ENCODE measurements around the gene HJURP.

DNA sequence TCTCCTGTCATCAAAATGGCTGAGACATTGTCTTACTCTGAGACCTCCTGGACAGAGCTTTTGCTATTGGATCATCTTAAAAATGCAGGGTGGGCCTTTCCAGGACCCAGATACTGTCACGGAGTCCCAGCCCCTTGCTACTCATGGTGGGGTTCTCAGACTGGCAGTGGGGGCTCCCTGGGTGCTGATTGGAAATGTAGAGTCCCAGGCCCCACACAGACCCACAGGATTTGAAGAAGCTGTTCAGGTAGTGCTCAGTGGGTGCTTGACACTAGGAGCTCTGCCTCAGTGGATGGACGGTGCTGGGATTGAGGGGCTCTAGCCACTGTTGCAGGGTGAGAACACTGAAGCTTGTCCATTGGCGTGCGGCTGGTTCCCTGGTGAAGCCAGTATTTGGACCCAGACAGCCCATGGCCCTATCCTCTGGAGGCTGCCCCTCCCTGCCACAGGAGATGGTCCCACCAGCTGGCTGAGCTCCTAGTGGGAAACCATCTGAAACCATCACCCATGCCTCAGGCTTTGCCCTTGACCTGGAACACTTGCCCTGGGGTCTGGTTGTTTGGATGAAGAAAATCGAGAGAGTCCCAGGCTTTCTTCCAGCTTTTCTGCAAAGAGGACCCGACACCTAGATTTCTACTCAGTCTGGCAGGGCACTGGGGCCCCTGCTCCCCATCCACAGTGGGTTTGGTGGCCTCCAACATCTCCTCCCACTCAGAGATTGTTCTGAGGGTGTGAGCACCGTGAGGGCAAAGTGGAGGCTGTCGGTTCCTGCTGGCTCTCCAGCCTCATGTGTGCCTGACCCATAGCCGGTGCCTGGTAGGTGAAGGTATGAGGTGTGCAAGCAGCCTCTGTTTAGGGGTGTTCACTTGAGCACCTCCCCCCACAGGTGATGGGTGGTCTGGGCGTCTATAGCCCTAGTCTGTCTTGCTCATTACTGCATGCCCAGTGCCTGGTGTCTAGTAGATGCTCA is 46.1 kb downstream of the HJURP start:
- no peak for TF ChIP-seq MAX (IDR thresholded peaks at IDR 0.05; ENCODE audit: low read depth)
- TF ChIP-seq CTCF (IDR thresholded peaks at IDR 0.05): no peak
- TF ChIP-seq RAD21 (IDR thresholded peaks at IDR 0.05; ENCODE audit: low read length): no peak
- no peak for TF ChIP-seq MXI1 (IDR thresholded peaks at IDR 0.05; ENCODE audit: low read depth, low read length)
- no peak for TF ChIP-seq POLR2AphosphoS5 (IDR thresholded peaks at IDR 0.05; ENCODE audit: low read depth, low read length)
- TF ChIP-seq TAF1 (IDR thresholded peaks at IDR 0.05; ENCODE audit: borderline replicate concordance, low read depth, low read length): no peak
- no peak for TF ChIP-seq RCOR1 (IDR thresholded peaks at IDR 0.05; ENCODE audit: low read length)

All from SK-N-SH (cell line).